HCT116 (cell line): ENCODE data around the gene ITPR2. TPM values are rescaled to one million over a fixed set of nuclear protein-coding genes. Genes with fewer than 3 reads are reported as not detected.

Source experiments
- ATAC-seq: fragments of 200-7000 bp; cut with Tn5 transposase; 2 replicates; pipeline ENCODE4 v1.9.1; 2020; ENCODE audit warnings: mild to moderate bottlenecking, moderate library complexity
- BruUV-seq: library from RNA; stranded (reverse); fragments of 400-500 nt; replicated peaks from 2 replicates; lab custom pipeline; 2021; lab: Mats Ljungman, UMichigan
- CTCF ChIA-PET: fragments of 300-600 bp; sonication (Branson Sonifier 250); formaldehyde crosslinking; loops from one replicate; lab custom pipeline; 2021; ENCODE audit warnings: antibody characterized with exemption; lab: Charles Lee
- POLR2A ChIA-PET: fragments of 300-600, 350-600 bp; sonication (Branson Sonifier 250); formaldehyde crosslinking; loops from one replicate; lab custom pipeline; 2021; ENCODE audit warnings: antibody characterized with exemption; lab: Charles Lee
- RAD21 ChIA-PET, 2 experiments: fragments of 300-600 bp; sonication (Branson Sonifier 250); formaldehyde crosslinking; loops; one replicate each; lab custom pipeline; 2023; ENCODE audit warnings: low total read pairs in 2 of 2; ENCODE audit not compliant: uncharacterized antibody in 2 of 2, unreplicated experiment in 2 of 2, low non-redundant PET in 1 of 2; lab: Charles Lee
- DNase-seq: peaks from one replicate; pipeline ENCODE4 v3.0.0-alpha.2; 2010; ENCODE audit warnings: low read depth, low spot score
- H2AFZ ChIP-seq: fragments of 200-600 bp; shearing (Covaris generic), sonication (generic); 2 replicates; pipeline ENCODE4 v1.6.1; 2017; ENCODE audit warnings: low read depth, mixed run types, mixed read lengths, antibody characterized with exemption, low read length; ENCODE audit not compliant: poor library complexity, severe bottlenecking
- H3K27ac ChIP-seq: 2 replicates; pipeline ENCODE4 v1.5.1; 2012; ENCODE audit warnings: low read depth, low read length
- H3K27me3 ChIP-seq: fragments of 200-600 bp; sonication (generic); 2 replicates; pipeline ENCODE4 v1.6.1; 2016; ENCODE audit warnings: mixed run types, low read length, mixed read lengths; ENCODE audit not compliant: insufficient read depth
- H3K36me3 ChIP-seq, 2 experiments: fragments of 200-500 bp in 1 of 2; fragments of 200-600 bp in 1 of 2; sonication (Bioruptor generic) in 1 of 2; sonication (generic) in 1 of 2; 2 replicates each; pipeline versions ENCODE4 v1.5.1 to v1.6.1; 2014 to 2016; ENCODE audit warnings: low read length in 2 of 2, inconsistent platforms in 1 of 2, mixed read lengths in 1 of 2, mixed run types in 1 of 2; ENCODE audit not compliant: insufficient read depth in 2 of 2, control insufficient read depth in 1 of 2
- H3K4me1 ChIP-seq, 2 experiments: fragments of 200-600 bp in 1 of 2; sonication (generic) in 1 of 2; 2 replicates each; pipeline versions ENCODE4 v1.5.1 to v1.6.1; 2012 to 2017; ENCODE audit warnings: low read length in 2 of 2, inconsistent platforms in 1 of 2, mild to moderate bottlenecking in 1 of 2, mixed read lengths in 1 of 2, mixed run types in 1 of 2, moderate library complexity in 1 of 2; ENCODE audit not compliant: insufficient read depth in 2 of 2, control insufficient read depth in 1 of 2
- H3K4me2 ChIP-seq: fragments of 200-600 bp; sonication (generic); 2 replicates; pipeline ENCODE4 v1.6.1; 2017; ENCODE audit warnings: mixed run types, low read length, mixed read lengths
- H3K4me3 ChIP-seq, 2 experiments: fragments of 200-600 bp in 1 of 2; sonication (generic) in 1 of 2; replicated peaks in 1 of 2; 2 replicates each; pipeline ENCODE4 v1.5.1; 2011 to 2016; ENCODE audit warnings: low read length in 2 of 2, control low read depth in 1 of 2, low read depth in 1 of 2, mild to moderate bottlenecking in 1 of 2, mixed read lengths in 1 of 2, mixed run types in 1 of 2
- H3K79me2 ChIP-seq: fragments of 200-600 bp; sonication (generic); 2 replicates; pipeline ENCODE4 v1.6.1; 2017; ENCODE audit warnings: mild to moderate bottlenecking, mixed run types, low read length, moderate library complexity, mixed read lengths; ENCODE audit not compliant: insufficient read depth
- H3K9ac ChIP-seq: fragments of 200-600 bp; sonication (generic); 2 replicates; pipeline ENCODE4 v1.6.1; 2016; ENCODE audit warnings: low read length, mixed read lengths
- H3K9me2 ChIP-seq: fragments of 200-600 bp; sonication (generic), shearing (Covaris generic); 2 replicates; pipeline ENCODE4 v1.6.1; 2017; ENCODE audit warnings: mixed run types, mild to moderate bottlenecking, moderate library complexity; ENCODE audit not compliant: insufficient read depth
- H3K9me3 ChIP-seq, 2 experiments: fragments of 200-500 bp in 1 of 2; fragments of 200-600 bp in 1 of 2; sonication (Bioruptor generic) in 1 of 2; sonication (generic) in 1 of 2; 2 replicates each; pipeline ENCODE4 v1.6.1; 2014 to 2017; ENCODE audit warnings: low read length in 2 of 2, mixed read lengths in 2 of 2, inconsistent platforms in 1 of 2, low read depth in 1 of 2, mild to moderate bottlenecking in 1 of 2, mixed run types in 1 of 2, moderate library complexity in 1 of 2; ENCODE audit not compliant: control insufficient read depth in 1 of 2, insufficient read depth in 1 of 2
- H4K20me1 ChIP-seq: fragments of 200-600 bp; sonication (generic), shearing (Covaris generic); 2 replicates; pipeline ENCODE4 v1.6.1; 2017; ENCODE audit warnings: mixed run types, mild to moderate bottlenecking, moderate library complexity; ENCODE audit not compliant: insufficient read depth
- CBX3 ChIP-seq: IDR thresholded peaks from 2 replicates; pipeline ENCODE4 v1.6.1; 2012; ENCODE audit warnings: low read depth
- EZH2phosphoT487 ChIP-seq: fragments of 200-600 bp; IDR thresholded peaks from 2 replicates; pipeline ENCODE4 v1.6.1; 2018; ENCODE audit warnings: antibody characterized with exemption, borderline replicate concordance
- MAX ChIP-seq: IDR thresholded peaks from 2 replicates; pipeline ENCODE4 v1.6.1; 2012
- POLR2A ChIP-seq: IDR thresholded peaks from 2 replicates; pipeline ENCODE4 v1.7.0; 2011; ENCODE audit warnings: borderline replicate concordance; ENCODE audit not compliant: insufficient read depth, insufficient read length; ENCODE audit errors: extremely low read depth
- RAD21 ChIP-seq: IDR thresholded peaks from 2 replicates; pipeline ENCODE4 v1.6.1; 2012; ENCODE audit warnings: low read depth, mild to moderate bottlenecking
- SIN3A ChIP-seq: IDR thresholded peaks from 2 replicates; pipeline ENCODE4 v1.6.1; 2012; ENCODE audit warnings: low read depth
- SP1 ChIP-seq: IDR thresholded peaks from 2 replicates; pipeline ENCODE4 v1.6.1; 2012; ENCODE audit warnings: low read depth
- intact Hi-C: fragments of 100-400 bp; cut with micrococcal nuclease; formaldehyde crosslinking; loops from 2 replicates; pipeline ENCODE4 v1.10.0; 2022
- total RNA-seq: library from RNA; stranded (reverse); gene quantifications from one replicate; pipeline ENCODE4 v1.2.1, GENCODE V29; 2021; ENCODE audit not compliant: unreplicated experiment

Gene ITPR2
- total RNA-seq, 1 experiment from 2014 or later, result 6.5 TPM

GRCh38 chr12:26767116-26767515, 65.9 kb downstream of the ITPR2 start:
- Histone ChIP-seq H3K27ac (no peak overlapping the region), H3K9me2 (no peaks in the 10 kb centered on the region), H3K9ac (no peak overlapping the region), H3K27me3 (no peaks in the 10 kb centered on the region), H3K36me3 (no peaks in the 10 kb centered on the region), H3K9me3 (no peaks in the 10 kb centered on the region), H3K4me3 (no peak overlapping the region), H4K20me1 (no peaks in the 10 kb centered on the region), H2AFZ (no peak overlapping the region), H3K79me2 (no peaks in the 10 kb centered on the region), H3K4me2 (no peak overlapping the region), H3K4me1 (no peaks in the 10 kb centered on the region)
- no TSS peak for BruUV-seq
- ChIA-PET RAD21 (no interaction called here), POLR2A (no interaction called here), CTCF (interaction anchor here (1.4 kb wide), 1 partner anchor 65 kb away, joined by 3 read pairs; no protein-coding TSS in a partner anchor)
- intact Hi-C loops, result no loop called here
- no peak for DNase-seq
- no peak for TF ChIP-seq MAX
- no peak for TF ChIP-seq CBX3
- no peak for ATAC-seq

GRCh38 chr12:26762186-26762585, 70.8 kb downstream of the ITPR2 start:
- RAD21 ChIA-PET, result no interaction called here

More at GRCh38 chr12:26762186-26762585, 70.8 kb downstream of the ITPR2 start:
- no peak for ATAC-seq
- DNase-seq, result no peak
- Histone ChIP-seq H3K79me2 (no peaks in the 10 kb centered on the region), H3K36me3 (no peaks in the 10 kb centered on the region), H3K9ac (no peak overlapping the region), H3K4me2 (no peak overlapping the region), H4K20me1 (no peaks in the 10 kb centered on the region), H3K9me2 (no peaks in the 10 kb centered on the region), H3K4me1 (no peaks in the 10 kb centered on the region), H3K27ac (no peak overlapping the region), H3K9me3 (peaks cover 0 to 3% of the 10 kb centered on the region in 2 experiments; a peak in 1 of 4 replicates), H3K4me3 (no peak overlapping the region), H3K27me3 (no peaks in the 10 kb centered on the region), H2AFZ (no peak overlapping the region)
- BruUV-seq, result no TSS peak
- ChIA-PET CTCF (no interaction called here), POLR2A (no interaction called here)
- intact Hi-C loops, result no loop called here
- TF ChIP-seq CBX3 (no peak), SP1 (no peak), POLR2A (no peak), EZH2phosphoT487 (no peak), RAD21 (no peak), SIN3A (no peak)
